Thymus (tissue), 11 donors: ENCODE results near the gene RTN4. TPM values are rescaled to one million over a fixed set of nuclear protein-coding genes. Genes with fewer than 3 reads are reported as not detected.
"Not testable (repeated sequence)": the region's sequence is repeated elsewhere in the genome, so short reads cannot be mapped to it uniquely, and the experiment has no call there.

Experiments
- DNase-seq, 9 donors: peaks; one replicate each; pipeline ENCODE4 v3.0.0-alpha.2; 2013; ENCODE audit warnings: low spot score in 9 of 9, low read depth in 6 of 9, missing footprints in 1 of 9
- H3K27ac ChIP-seq, 2 donors: one replicate each; pipeline ENCODE4 v1.5.1; 2013; ENCODE audit warnings: control low read depth in 1 of 2, low read depth in 1 of 2, low read length in 1 of 2, mild to moderate bottlenecking in 1 of 2, moderate library complexity in 1 of 2
- H3K27me3 ChIP-seq, 2 donors: one replicate each; pipeline ENCODE4 v1.5.1; 2013; ENCODE audit warnings: low read length in 1 of 2; ENCODE audit not compliant: control insufficient read depth in 2 of 2, insufficient read depth in 1 of 2
- H3K36me3 ChIP-seq, 2 donors: one replicate each; pipeline ENCODE4 v1.5.1; 2013; ENCODE audit warnings: low read length in 1 of 2, mild to moderate bottlenecking in 1 of 2, moderate library complexity in 1 of 2; ENCODE audit not compliant: control insufficient read depth in 2 of 2, insufficient read depth in 2 of 2
- H3K4me1 ChIP-seq, 2 donors: one replicate each; pipeline ENCODE4 v1.5.1; 2013; ENCODE audit warnings: low read length in 2 of 2; ENCODE audit not compliant: control insufficient read depth in 2 of 2, insufficient read depth in 2 of 2
- H3K4me3 ChIP-seq, 2 donors: one replicate each; pipeline ENCODE4 v1.5.1; 2013; ENCODE audit warnings: low read length in 2 of 2, control low read depth in 1 of 2, mild to moderate bottlenecking in 1 of 2
- H3K9me3 ChIP-seq, 2 donors: one replicate each; pipeline ENCODE4 v1.5.1; 2013; ENCODE audit warnings: low read length in 1 of 2, mild to moderate bottlenecking in 1 of 2; ENCODE audit not compliant: control insufficient read depth in 2 of 2, insufficient read depth in 1 of 2
- WGBS: extraction: QIAGEN DNeasy Blood & Tissue Kit; methylation state at CpG from one replicate; pipeline ENCODE4 v1.1.7; 2013; 5-methylcytosine and 5-hydroxymethylcytosine counted together
- polyA plus RNA-seq: library from polyadenylated mRNA; stranded (reverse); fragments of 200-250 nt; gene quantifications from one replicate; pipeline ENCODE4 v1.2.3, GENCODE V29; 2013
- total RNA-seq: library from RNA; stranded (reverse); fragments of 120-200 nt; gene quantifications from one replicate; pipeline ENCODE4 v1.2.4, GENCODE V29; 2013
- donor health status: healthy.

RTN4 gene
- total and polyA plus RNA-seq, 2 donors: 42.9 to 183 TPM

- Histone ChIP-seq H3K27ac (peak overlapping the region; percentile 75 to 80), H3K4me3 (peak overlapping the region; percentile 33 to 55), H3K27me3 (no peaks in the 10 kb centered on the region), H3K4me1 (peaks cover 9 to 11% of the 10 kb centered on the region in 2 donors), H3K9me3 (no peaks in the 10 kb centered on the region), H3K36me3 (no peaks in the 10 kb centered on the region)
- DNase-seq: peak in 2 of 9 donors; percentile 15 to 51
- 18% methylated on average over 7 of the region's 7 CpGs for WGBS
Measured at GRCh38 chr2:55009277-55010060, 40.8 kb downstream of the RTN4 start.

GRCh38 chr2:55006306-55006705 lies 43.9 kb downstream of the RTN4 start:
- H3K27ac ChIP-seq: peak overlapping the region in 1 of 2 donors; percentile 39
- H3K27me3 ChIP-seq: no peaks in the 10 kb centered on the region
- peak in 1 of 9 donors; percentile 56 for DNase-seq
- H3K36me3 ChIP-seq: no peaks in the 10 kb centered on the region
- peaks cover 9 to 11% of the 10 kb centered on the region in 2 donors for H3K4me1 ChIP-seq
- H3K4me3 ChIP-seq: no peak overlapping the region
- no peaks in the 10 kb centered on the region for H3K9me3 ChIP-seq
- 46% methylated on average over 3 of the region's 3 CpGs for WGBS

- 98% methylated on average over 10 of the region's 10 CpGs for WGBS
- H3K27ac ChIP-seq: no peak overlapping the region
- peaks cover 9% of the 10 kb centered on the region in 2 donors for H3K4me1 ChIP-seq
- H3K9me3 ChIP-seq: no peaks in the 10 kb centered on the region
- no peaks in the 10 kb centered on the region for H3K27me3 ChIP-seq
- no peak overlapping the region for H3K4me3 ChIP-seq
- DNase-seq: no peak
- H3K36me3 ChIP-seq: no peaks in the 10 kb centered on the region
Measured at GRCh38 chr2:55003706-55004639, 46.3 kb downstream of the RTN4 start.

- 74% methylated on average over 2 of the region's 2 CpGs for WGBS
- Histone ChIP-seq H3K4me3 (no peak overlapping the region), H3K36me3 (no peaks in the 10 kb centered on the region), H3K9me3 (no peaks in the 10 kb centered on the region), H3K4me1 (peaks cover 4 to 11% of the 10 kb centered on the region in 2 donors), H3K27me3 (no peaks in the 10 kb centered on the region), H3K27ac (no peak overlapping the region)
- no peak for DNase-seq
Measured at GRCh38 chr2:55001716-55002115, 48.5 kb downstream of the RTN4 start.

GRCh38 chr2:55000341-55000740 lies 49.9 kb downstream of the RTN4 start:
- Histone ChIP-seq H3K27ac (no peak overlapping the region), H3K4me3 (no peak overlapping the region), H3K4me1 (peaks cover 2 to 10% of the 10 kb centered on the region in 2 donors), H3K36me3 (no peaks in the 10 kb centered on the region), H3K27me3 (no peaks in the 10 kb centered on the region), H3K9me3 (no peaks in the 10 kb centered on the region)
- WGBS: 79% methylated on average over 4 of the region's 4 CpGs
- no peak for DNase-seq

GRCh38 chr2:54999182-54999581 lies 51.1 kb downstream of the RTN4 start:
- Histone ChIP-seq H3K9me3 (no peaks in the 10 kb centered on the region), H3K27ac (peak overlapping the region; percentile 52 to 78), H3K4me1 (peaks cover 2 to 10% of the 10 kb centered on the region in 2 donors), H3K36me3 (no peaks in the 10 kb centered on the region), H3K27me3 (no peaks in the 10 kb centered on the region), H3K4me3 (peak overlapping the region; percentile 11 to 14)
- 14% methylated on average over 3 of the region's 3 CpGs for WGBS
- DNase-seq: peak in 8 of 9 donors; percentile 36 to 79 (median 58)

- H3K9me3 ChIP-seq: no peaks in the 10 kb centered on the region
- no peaks in the 10 kb centered on the region for H3K27me3 ChIP-seq
- no peaks in the 10 kb centered on the region for H3K36me3 ChIP-seq
- no peak overlapping the region for H3K4me3 ChIP-seq
- H3K27ac ChIP-seq: no peak overlapping the region
- DNase-seq: no peak
- H3K4me1 ChIP-seq: peaks cover 2 to 10% of the 10 kb centered on the region in 2 donors
- 98% methylated on average over 1 of the region's 1 CpG for WGBS
Measured at GRCh38 chr2:54997826-54998225, 52.4 kb downstream of the RTN4 start.

GRCh38 chr2:54995553-54995952 lies 54.7 kb downstream of the RTN4 start:
- WGBS: 95% methylated on average over 3 of the region's 3 CpGs
- Histone ChIP-seq H3K9me3 (no peaks in the 10 kb centered on the region), H3K27me3 (no peaks in the 10 kb centered on the region), H3K4me1 (peaks cover 2 to 10% of the 10 kb centered on the region in 2 donors), H3K36me3 (no peaks in the 10 kb centered on the region), H3K4me3 (no peak overlapping the region), H3K27ac (peak overlapping the region in 1 of 2 donors; percentile 31)
- no peak for DNase-seq

- H3K9me3 ChIP-seq, H3K27ac ChIP-seq, H3K4me3 ChIP-seq, H3K36me3 ChIP-seq, DNase-seq, H3K27me3 ChIP-seq, H3K4me1 ChIP-seq: not testable (repeated sequence)
- 97% methylated on average over 19 of the region's 19 CpGs for WGBS
Measured at GRCh38 chr2:54990694-54991093, 59.6 kb downstream of the RTN4 start.
